ENCODE measurements around the gene TPH2.

TPH2 gene

GRCh38 chr12:72011374-72011773, 72.7 kb downstream of the TPH2 start:
- Histone ChIP-seq H4K8ac (ENCODE audit: low read length) (no peak overlapping the region), H2BK12ac (ENCODE audit: low read length in 2 of 2) (no peak overlapping the region), H3K79me1 (replicated peaks; ENCODE audit: low read length, poor library complexity, severe bottlenecking) (no peaks in the 10 kb centered on the region), H4K91ac (ENCODE audit: low read length) (no peak overlapping the region), H2AFZ (ENCODE audit: low read depth, low read length) (no peak overlapping the region), H3K9ac (ENCODE audit: low read length) (no peak overlapping the region), H3K4me2 (ENCODE audit: low read length, poor library complexity, severe bottlenecking) (no peak overlapping the region), H3K18ac (ENCODE audit: low read depth in 1 of 2, low read length in 2 of 2) (no peak overlapping the region), H2BK120ac (ENCODE audit: low read depth, low read length) (no peak overlapping the region), H3K36me3 (ENCODE audit: control insufficient read depth in 1 of 2, insufficient read depth in 2 of 2, low read depth in 1 of 2, low read length in 2 of 2) (no peaks in the 10 kb centered on the region), H3K14ac (ENCODE audit: low read length in 2 of 2) (no peak overlapping the region), H3K4me3 (ENCODE audit: insufficient read depth in 1 of 2, low read depth in 1 of 2, low read length in 2 of 2) (no peak overlapping the region), H3K4me1 (ENCODE audit: control insufficient read depth, insufficient read depth, low read depth, low read length) (no peaks in the 10 kb centered on the region), H3K27me3 (ENCODE audit: control insufficient read depth in 1 of 2, insufficient read depth in 1 of 2, low read length in 2 of 2) (peaks cover 5 to 10% of the 10 kb centered on the region in 2 experiments), H3K9me3 (ENCODE audit: control insufficient read depth, low read length) (no peaks in the 10 kb centered on the region), H3K27ac (ENCODE audit: low read length, poor library complexity, severe bottlenecking) (no peak overlapping the region), H2AK5ac (ENCODE audit: low read length, severe bottlenecking) (no peak overlapping the region), H2BK5ac (ENCODE audit: low read depth, low read length, poor library complexity, severe bottlenecking) (no peak overlapping the region), H3K23ac (ENCODE audit: low read length in 2 of 2) (no peak overlapping the region), H2BK15ac (ENCODE audit: low read depth, poor library complexity, severe bottlenecking) (no peak overlapping the region), H3K4ac (ENCODE audit: low read depth in 1 of 2, low read length in 2 of 2) (no peak overlapping the region)
- WGBS = 100% methylated on average over 1 of the region's 1 CpG
- no peak for DNase-seq

- no peak overlapping the region for H3K4ac ChIP-seq (ENCODE audit: low read depth in 1 of 2, low read length in 2 of 2)
- H4K91ac ChIP-seq (ENCODE audit: low read length) = no peak overlapping the region
- no peak overlapping the region for H3K4me2 ChIP-seq (ENCODE audit: low read length, poor library complexity, severe bottlenecking)
- H3K27me3 ChIP-seq (ENCODE audit: control insufficient read depth in 1 of 2, insufficient read depth in 1 of 2, low read length in 2 of 2) = peaks cover 0 to 6% of the 10 kb centered on the region in 2 experiments
- DNase-seq = no peak
- H3K9ac ChIP-seq (ENCODE audit: low read length) = no peak overlapping the region
- no peak overlapping the region for H4K8ac ChIP-seq (ENCODE audit: low read length)
- H3K4me3 ChIP-seq (ENCODE audit: insufficient read depth in 1 of 2, low read depth in 1 of 2, low read length in 2 of 2) = no peak overlapping the region
- H3K9me3 ChIP-seq (ENCODE audit: control insufficient read depth, low read length) = no peaks in the 10 kb centered on the region
- no peak overlapping the region for H3K18ac ChIP-seq (ENCODE audit: low read depth in 1 of 2, low read length in 2 of 2)
- H3K23ac ChIP-seq (ENCODE audit: low read length in 2 of 2) = no peak overlapping the region
- H2BK120ac ChIP-seq (ENCODE audit: low read depth, low read length) = no peak overlapping the region
- no peaks in the 10 kb centered on the region for H3K4me1 ChIP-seq (ENCODE audit: control insufficient read depth, insufficient read depth, low read depth, low read length)
- H2AK5ac ChIP-seq (ENCODE audit: low read length, severe bottlenecking) = no peak overlapping the region
- WGBS = 86% methylated on average over 4 of the region's 4 CpGs
- no peaks in the 10 kb centered on the region for H3K79me1 ChIP-seq (replicated peaks; ENCODE audit: low read length, poor library complexity, severe bottlenecking)
- no peak overlapping the region for H2BK12ac ChIP-seq (ENCODE audit: low read length in 2 of 2)
- no peak overlapping the region for H2BK15ac ChIP-seq (ENCODE audit: low read depth, poor library complexity, severe bottlenecking)
- no peak overlapping the region for H2BK5ac ChIP-seq (ENCODE audit: low read depth, low read length, poor library complexity, severe bottlenecking)
- H3K14ac ChIP-seq (ENCODE audit: low read length in 2 of 2) = no peak overlapping the region
- H3K27ac ChIP-seq (ENCODE audit: low read length, poor library complexity, severe bottlenecking) = no peak overlapping the region
- H3K36me3 ChIP-seq (ENCODE audit: control insufficient read depth in 1 of 2, insufficient read depth in 2 of 2, low read depth in 1 of 2, low read length in 2 of 2) = no peaks in the 10 kb centered on the region
- no peak overlapping the region for H2AFZ ChIP-seq (ENCODE audit: low read depth, low read length)
Observed at GRCh38 chr12:72012874-72013273, 74.2 kb downstream of the TPH2 start.

- H3K79me1 ChIP-seq (replicated peaks; ENCODE audit: low read length, poor library complexity, severe bottlenecking) = no peaks in the 10 kb centered on the region
- H3K18ac ChIP-seq (ENCODE audit: low read depth in 1 of 2, low read length in 2 of 2) = no peak overlapping the region
- H3K27me3 ChIP-seq (ENCODE audit: control insufficient read depth in 1 of 2, insufficient read depth in 1 of 2, low read length in 2 of 2) = peaks cover 0 to 8% of the 10 kb centered on the region in 2 experiments
- no peak overlapping the region for H3K14ac ChIP-seq (ENCODE audit: low read length in 2 of 2)
- H3K9ac ChIP-seq (ENCODE audit: low read length) = no peak overlapping the region
- H3K4me1 ChIP-seq (ENCODE audit: control insufficient read depth, insufficient read depth, low read depth, low read length) = no peaks in the 10 kb centered on the region
- H4K8ac ChIP-seq (ENCODE audit: low read length) = no peak overlapping the region
- H2BK5ac ChIP-seq (ENCODE audit: low read depth, low read length, poor library complexity, severe bottlenecking) = no peak overlapping the region
- no peak overlapping the region for H3K23ac ChIP-seq (ENCODE audit: low read length in 2 of 2)
- DNase-seq = no peak
- no CpG with 5 or more reads among the region's 1 CpG for WGBS
- H3K27ac ChIP-seq (ENCODE audit: low read length, poor library complexity, severe bottlenecking) = no peak overlapping the region
- no peak overlapping the region for H2AK5ac ChIP-seq (ENCODE audit: low read length, severe bottlenecking)
- H3K4me3 ChIP-seq (ENCODE audit: insufficient read depth in 1 of 2, low read depth in 1 of 2, low read length in 2 of 2) = no peak overlapping the region
- H2AFZ ChIP-seq (ENCODE audit: low read depth, low read length) = no peak overlapping the region
- H3K4me2 ChIP-seq (ENCODE audit: low read length, poor library complexity, severe bottlenecking) = no peak overlapping the region
- no peaks in the 10 kb centered on the region for H3K9me3 ChIP-seq (ENCODE audit: control insufficient read depth, low read length)
- no peak overlapping the region for H2BK15ac ChIP-seq (ENCODE audit: low read depth, poor library complexity, severe bottlenecking)
- H3K36me3 ChIP-seq (ENCODE audit: control insufficient read depth in 1 of 2, insufficient read depth in 2 of 2, low read depth in 1 of 2, low read length in 2 of 2) = no peaks in the 10 kb centered on the region
- no peak overlapping the region for H2BK12ac ChIP-seq (ENCODE audit: low read length in 2 of 2)
- no peak overlapping the region for H4K91ac ChIP-seq (ENCODE audit: low read length)
- no peak overlapping the region for H2BK120ac ChIP-seq (ENCODE audit: low read depth, low read length)
- H3K4ac ChIP-seq (ENCODE audit: low read depth in 1 of 2, low read length in 2 of 2) = no peak overlapping the region
Observed at GRCh38 chr12:72015895-72016294, 77.2 kb downstream of the TPH2 start.

GRCh38 chr12:72017054-72017651, 78.5 kb downstream of the TPH2 start:
- no peak overlapping the region for H3K23ac ChIP-seq (ENCODE audit: low read length in 2 of 2)
- H3K27ac ChIP-seq (ENCODE audit: low read length, poor library complexity, severe bottlenecking) = no peak overlapping the region
- no peaks in the 10 kb centered on the region for H3K36me3 ChIP-seq (ENCODE audit: control insufficient read depth in 1 of 2, insufficient read depth in 2 of 2, low read depth in 1 of 2, low read length in 2 of 2)
- H2BK120ac ChIP-seq (ENCODE audit: low read depth, low read length) = no peak overlapping the region
- no peak overlapping the region for H2AFZ ChIP-seq (ENCODE audit: low read depth, low read length)
- H2BK15ac ChIP-seq (ENCODE audit: low read depth, poor library complexity, severe bottlenecking) = no peak overlapping the region
- no peak overlapping the region for H2BK12ac ChIP-seq (ENCODE audit: low read length in 2 of 2)
- no peaks in the 10 kb centered on the region for H3K9me3 ChIP-seq (ENCODE audit: control insufficient read depth, low read length)
- no peaks in the 10 kb centered on the region for H3K79me1 ChIP-seq (replicated peaks; ENCODE audit: low read length, poor library complexity, severe bottlenecking)
- no peak overlapping the region for H4K8ac ChIP-seq (ENCODE audit: low read length)
- no peak overlapping the region for H2AK5ac ChIP-seq (ENCODE audit: low read length, severe bottlenecking)
- H2BK5ac ChIP-seq (ENCODE audit: low read depth, low read length, poor library complexity, severe bottlenecking) = no peak overlapping the region
- H3K27me3 ChIP-seq (ENCODE audit: control insufficient read depth in 1 of 2, insufficient read depth in 1 of 2, low read length in 2 of 2) = peaks cover 0 to 8% of the 10 kb centered on the region in 2 experiments
- no peak overlapping the region for H3K18ac ChIP-seq (ENCODE audit: low read depth in 1 of 2, low read length in 2 of 2)
- H4K91ac ChIP-seq (ENCODE audit: low read length) = no peak overlapping the region
- no peak overlapping the region for H3K9ac ChIP-seq (ENCODE audit: low read length)
- no peak overlapping the region for H3K4me3 ChIP-seq (ENCODE audit: insufficient read depth in 1 of 2, low read depth in 1 of 2, low read length in 2 of 2)
- no peak overlapping the region for H3K4ac ChIP-seq (ENCODE audit: low read depth in 1 of 2, low read length in 2 of 2)
- no peaks in the 10 kb centered on the region for H3K4me1 ChIP-seq (ENCODE audit: control insufficient read depth, insufficient read depth, low read depth, low read length)
- peak; percentile 69 for DNase-seq
- H3K4me2 ChIP-seq (ENCODE audit: low read length, poor library complexity, severe bottlenecking) = no peak overlapping the region
- WGBS = 0% methylated on average over 5 of the region's 6 CpGs
- H3K14ac ChIP-seq (ENCODE audit: low read length in 2 of 2) = no peak overlapping the region

All from mesenchymal stem cell (in vitro differentiated cells and primary cell).